ENCODE results near the gene ELF2. TPM values are rescaled to one million over a fixed set of nuclear protein-coding genes. Genes with fewer than 3 reads are reported as not detected.

The ELF2 gene
- total and polyA plus RNA-seq, 2 donors (not counting 3 experiments of a cell fraction or from before 2014, with no cell fraction given), result 16.4 to 35.1 TPM

GRCh38 chr4:139083607-139083955 lies 93.4 kb downstream of the ELF2 start:
- Histone ChIP-seq H4K20me1 (replicated peaks; ENCODE audit: control insufficient read depth, extremely low read depth, insufficient read depth, low read length) (peaks cover 2% of the 10 kb centered on the region), H3K9me3 (replicated peaks; ENCODE audit: control insufficient read depth, insufficient read depth, low read length) (no peaks in the 10 kb centered on the region), H3K4me3 (replicated peaks in 1 of 3; ENCODE audit: insufficient read depth in 1 of 3, low read depth in 1 of 3, low read length in 3 of 3) (peak overlapping the region; percentile 65 to 100 (median 87)), H3K4me2 (ENCODE audit: insufficient read depth, low read length) (peak overlapping the region; percentile 62), H3K4me1 (ENCODE audit: control insufficient read depth, extremely low read depth, insufficient read depth, low read length) (peaks cover 19% of the 10 kb centered on the region), H3K79me2 (ENCODE audit: control insufficient read depth, insufficient read depth, low read length) (peaks cover 48% of the 10 kb centered on the region), H3K27ac (ENCODE audit: insufficient read depth, low read depth, low read length) (peak overlapping the region; percentile 85), H2AFZ (ENCODE audit: low read depth, low read length) (peak overlapping the region; percentile 84), H3K36me3 (ENCODE audit: control insufficient read depth in 2 of 2, extremely low read depth in 1 of 2, insufficient read depth in 2 of 2, low read length in 2 of 2) (no peaks in the 10 kb centered on the region), H3K27me3 (ENCODE audit: control insufficient read depth in 2 of 2, insufficient read depth in 2 of 2, low read length in 2 of 2) (no peaks in the 10 kb centered on the region), H3K9ac (replicated peaks; ENCODE audit: extremely low read depth, insufficient read depth, low read length) (peak overlapping the region; percentile 97), H3K9me1 (replicated peaks; ENCODE audit: control insufficient read depth, extremely low read depth, insufficient read depth, low read length) (no peaks in the 10 kb centered on the region)
- DNase-seq (ENCODE audit: low read depth, low spot score) (peak; percentile 79), FAIRE-seq (no peak)
- intact Hi-C loops (cut with micrococcal nuclease) (loop anchor here (1.0 kb wide), 4 partner anchors 68 to 370 kb away; partner anchors contain the start of genes ELF2, NAA15 and NOCT), dilution Hi-C loops (cut with MboI; ENCODE audit: extremely low pct_ligation_motif_present, low sequenced_read_pairs) (no loop called here)
- CTCF ChIA-PET, result interaction anchor here (1.8 to 5.7 kb wide), 2 partner anchors 16 to 54 kb away, joined by 4 to 66 read pairs; no protein-coding TSS in a partner anchor
- TF ChIP-seq MAX (IDR thresholded peaks at IDR 0.05; ENCODE audit: insufficient read depth, insufficient read length) (peak; percentile 7), EZH2 (IDR thresholded peaks at IDR 0.05; ENCODE audit: borderline replicate concordance, low read depth, low read length, severe bottlenecking) (no peak), MYC (IDR thresholded peaks at IDR 0.05; ENCODE audit: low read depth, low read length) (no peak), FOS (IDR thresholded peaks at IDR 0.05; ENCODE audit: borderline replicate concordance, insufficient read depth, low read length) (no peak), JUN (IDR thresholded peaks at IDR 0.05; ENCODE audit: borderline replicate concordance, insufficient read depth, insufficient read length, low read depth) (no peak), POLR2AphosphoS5 (IDR thresholded peaks at IDR 0.05; ENCODE audit: insufficient read depth, low read depth, low read length) (no peak)
- TF ChIP-seq, protein P1, sequence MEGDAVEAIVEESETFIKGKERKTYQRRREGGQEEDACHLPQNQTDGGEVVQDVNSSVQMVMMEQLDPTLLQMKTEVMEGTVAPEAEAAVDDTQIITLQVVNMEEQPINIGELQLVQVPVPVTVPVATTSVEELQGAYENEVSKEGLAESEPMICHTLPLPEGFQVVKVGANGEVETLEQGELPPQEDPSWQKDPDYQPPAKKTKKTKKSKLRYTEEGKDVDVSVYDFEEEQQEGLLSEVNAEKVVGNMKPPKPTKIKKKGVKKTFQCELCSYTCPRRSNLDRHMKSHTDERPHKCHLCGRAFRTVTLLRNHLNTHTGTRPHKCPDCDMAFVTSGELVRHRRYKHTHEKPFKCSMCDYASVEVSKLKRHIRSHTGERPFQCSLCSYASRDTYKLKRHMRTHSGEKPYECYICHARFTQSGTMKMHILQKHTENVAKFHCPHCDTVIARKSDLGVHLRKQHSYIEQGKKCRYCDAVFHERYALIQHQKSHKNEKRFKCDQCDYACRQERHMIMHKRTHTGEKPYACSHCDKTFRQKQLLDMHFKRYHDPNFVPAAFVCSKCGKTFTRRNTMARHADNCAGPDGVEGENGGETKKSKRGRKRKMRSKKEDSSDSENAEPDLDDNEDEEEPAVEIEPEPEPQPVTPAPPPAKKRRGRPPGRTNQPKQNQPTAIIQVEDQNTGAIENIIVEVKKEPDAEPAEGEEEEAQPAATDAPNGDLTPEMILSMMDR (IDR thresholded peaks at IDR 0.05; ENCODE audit: extremely low read depth in 1 of 2, insufficient read depth in 1 of 2, low read depth in 1 of 2, low read length in 2 of 2), result peak in 1 of 2 donors; percentile 49
- POLR2A ChIA-PET, result no interaction called here
- no TSS peak for BruUV-seq (replicated peaks)
